K562 (cell line): Measurements from ENCODE around the gene MTA2. TPM values are rescaled to one million over a fixed set of nuclear protein-coding genes. Genes with fewer than 3 reads are reported as not detected.

Source experiments
- ARID2 ChIP-seq: fragments of 450-650 bp; IDR thresholded peaks from 2 replicates; pipeline ENCODE4 v1.6.1; 2017; ENCODE audit warnings: antibody characterized with exemption, mild to moderate bottlenecking
- CCNT2 ChIP-seq: IDR thresholded peaks from 2 replicates; pipeline ENCODE4 v1.6.1; 2011; ENCODE audit warnings: borderline replicate concordance, low read depth, mild to moderate bottlenecking, moderate library complexity, mixed read lengths, low read length; ENCODE audit not compliant: insufficient read length; ENCODE audit errors: extremely low read depth
- COPS2 ChIP-seq: fragments of 450-650 bp; conservative IDR thresholded peaks from 2 replicates; pipeline ENCODE4 v1.6.1; 2016; ENCODE audit warnings: mild to moderate bottlenecking, moderate library complexity
- DPF2 ChIP-seq: fragments of 450-650 bp; IDR thresholded peaks from 2 replicates; pipeline ENCODE4 v1.6.1; 2016
- GATAD2A ChIP-seq: fragments of 450-650 bp; IDR thresholded peaks from 2 replicates; pipeline ENCODE4 v1.6.1; 2017
- LARP7 ChIP-seq: fragments of 450-650 bp; IDR thresholded peaks from 2 replicates; pipeline ENCODE4 v1.6.1; 2016
- MTA3 ChIP-seq: fragments of 450-650 bp; formaldehyde crosslinking; IDR thresholded peaks from 2 replicates; pipeline ENCODE4 v1.6.1; 2017; ENCODE audit warnings: mild to moderate bottlenecking, borderline replicate concordance
- NR0B1 ChIP-seq: fragments of 450-650 bp; IDR thresholded peaks from one replicate; pipeline ENCODE4 v1.6.1; 2018; ENCODE audit warnings: mild to moderate bottlenecking, moderate library complexity; ENCODE audit not compliant: partially characterized antibody
- PCBP2 ChIP-seq: fragments of 200-400 bp; formaldehyde crosslinking; IDR thresholded peaks from 2 replicates; pipeline ENCODE4 v1.6.1; 2018; ENCODE audit warnings: low read length, low read depth, mild to moderate bottlenecking, moderate library complexity; ENCODE audit not compliant: poor library complexity, severe bottlenecking
- XRCC5 ChIP-seq: fragments of 200-400 bp; formaldehyde crosslinking; IDR thresholded peaks from 2 replicates; pipeline ENCODE4 v1.6.1; 2017; ENCODE audit warnings: low read depth, mild to moderate bottlenecking, low read length
- ZKSCAN1 ChIP-seq: fragments of 150-350 bp; IDR thresholded peaks from 2 replicates; pipeline ENCODE4 v1.6.1; 2016; ENCODE audit warnings: low read depth, low read length
- ZKSCAN3 ChIP-seq: fragments of 250-450 bp; sonication (Bioruptor Pico); IDR thresholded peaks from 2 replicates; pipeline ENCODE4 v1.4.0; 2020
- ZNF124 ChIP-seq: sonication (generic); formaldehyde crosslinking; IDR thresholded peaks from 2 replicates; pipeline ENCODE4 v1.8.1; 2022; ENCODE audit warnings: missing genetic modification reagents
- ZNF354B ChIP-seq: fragments of 250-450 bp; sonication (Bioruptor Pico); IDR thresholded peaks from 2 replicates; pipeline ENCODE4 v1.4.0; 2020
- ZNF699 ChIP-seq: fragments of 250-450 bp; sonication (Bioruptor Pico); IDR thresholded peaks from 2 replicates; pipeline ENCODE4 v1.8.0; 2021; ENCODE audit warnings: mild to moderate bottlenecking, moderate library complexity; ENCODE audit not compliant: insufficient replicate concordance
- ZNF766 ChIP-seq: fragments of 200-800 bp; sonication (Bioruptor generic); conservative IDR thresholded peaks from 2 replicates; pipeline ENCODE4 v1.6.1; 2016; ENCODE audit warnings: missing genetic modification characterization, missing compliant biosample characterization
- polyA plus RNA-seq, 8 experiments: library from polyadenylated mRNA; depleted of rRNA in 4 of 8; stranded (reverse) in 5 of 8; unstranded in 3 of 8; fragments of >200 nt; fragmentation: Nextera tagmentation in 2 of 8; fragmentation: Illumina TruSeq in 1 of 8; extraction: Ambion mirVana in 2 of 8; extraction: Trizol in 1 of 8; gene quantifications; 2 replicates each; pipeline versions ENCODE4 v1.2.1 to v1.2.3, GENCODE V29; 2011 to 2014; ENCODE audit warnings: inconsistent platforms in 1 of 8, missing spikeins in 1 of 8
- total RNA-seq, 7 experiments: library from RNA; depleted of rRNA in 6 of 7; stranded (reverse); fragments of >200 nt in 6 of 7; fragmentation: Illumina TruSeq in 2 of 7; extraction: Trizol in 2 of 7; gene quantifications; 2 replicates each; pipeline versions ENCODE4 v1.2.1 to v1.2.3, GENCODE V29; 2011 to 2021; ENCODE audit warnings: low replicate concordance in 1 of 7
- TF ChIP-seq, protein P1 (sequence below): fragments of 250-450 bp; sonication (Bioruptor Pico); IDR thresholded peaks from 2 replicates; pipeline ENCODE4 v1.4.0; 2020; ENCODE audit warnings: mild to moderate bottlenecking, moderate library complexity, borderline replicate concordance
- TF ChIP-seq, protein P2 (sequence below): fragments of 250-450 bp; sonication (Bioruptor Pico); IDR thresholded peaks from 2 replicates; pipeline ENCODE4 v1.8.0; 2022; ENCODE audit warnings: moderate library complexity, mild to moderate bottlenecking, inconsistent platforms
- TF ChIP-seq, protein P3 (sequence below): fragments of 450-650 bp; formaldehyde crosslinking; IDR thresholded peaks from 2 replicates; pipeline ENCODE4 v1.4.0; 2020; ENCODE audit warnings: mild to moderate bottlenecking, mixed read lengths
- TF ChIP-seq, protein P4 (sequence below): fragments of 250-450 bp; sonication (Bioruptor Pico); IDR thresholded peaks from 2 replicates; pipeline ENCODE4 v1.5.0; 2021

MTA2 gene
- total and polyA plus RNA-seq, 9 of the 15 experiments (the other 6 are each of a cell fraction or from before 2014, with no cell fraction given) = 6.2 to 220 (median 172) TPM

DNA sequence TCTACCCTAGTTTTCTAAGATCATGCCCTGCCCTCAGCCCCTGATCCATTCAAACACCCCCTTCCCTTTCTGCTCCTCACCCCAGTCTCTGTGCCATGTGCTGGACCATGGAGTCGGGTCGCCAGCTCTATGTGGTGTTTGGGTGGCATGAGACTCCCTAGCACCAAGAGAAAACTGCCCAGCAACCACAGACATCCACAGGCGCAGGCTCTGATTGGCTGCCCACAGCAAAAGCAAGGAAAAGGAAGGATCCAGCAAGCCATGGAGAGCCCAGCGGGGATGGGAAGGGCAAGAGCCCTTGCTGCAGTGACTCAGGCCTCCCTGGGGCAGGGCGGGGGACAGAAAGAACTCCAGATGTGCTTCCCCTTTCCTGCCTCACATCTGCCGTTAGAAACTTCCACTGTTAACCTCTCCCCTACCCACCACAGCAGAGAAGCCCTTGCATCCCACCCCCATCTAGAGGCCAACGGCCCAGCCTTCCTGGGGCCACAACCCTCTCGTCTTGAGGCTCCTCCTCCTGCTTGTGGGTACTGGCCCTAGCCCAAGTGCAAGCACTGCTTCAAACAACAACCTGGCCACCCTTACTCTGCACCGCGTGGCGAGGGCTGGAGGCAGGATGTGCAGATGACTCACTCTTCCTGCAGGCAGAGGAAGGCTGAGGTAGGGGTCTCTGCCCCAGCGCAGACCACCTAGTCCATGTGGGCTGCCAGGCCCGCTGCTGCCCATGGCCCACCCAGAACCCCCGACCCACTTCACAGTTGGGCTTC is 45.4 kb downstream of the MTA2 start (continued):
- TF ChIP-seq, protein P1, sequence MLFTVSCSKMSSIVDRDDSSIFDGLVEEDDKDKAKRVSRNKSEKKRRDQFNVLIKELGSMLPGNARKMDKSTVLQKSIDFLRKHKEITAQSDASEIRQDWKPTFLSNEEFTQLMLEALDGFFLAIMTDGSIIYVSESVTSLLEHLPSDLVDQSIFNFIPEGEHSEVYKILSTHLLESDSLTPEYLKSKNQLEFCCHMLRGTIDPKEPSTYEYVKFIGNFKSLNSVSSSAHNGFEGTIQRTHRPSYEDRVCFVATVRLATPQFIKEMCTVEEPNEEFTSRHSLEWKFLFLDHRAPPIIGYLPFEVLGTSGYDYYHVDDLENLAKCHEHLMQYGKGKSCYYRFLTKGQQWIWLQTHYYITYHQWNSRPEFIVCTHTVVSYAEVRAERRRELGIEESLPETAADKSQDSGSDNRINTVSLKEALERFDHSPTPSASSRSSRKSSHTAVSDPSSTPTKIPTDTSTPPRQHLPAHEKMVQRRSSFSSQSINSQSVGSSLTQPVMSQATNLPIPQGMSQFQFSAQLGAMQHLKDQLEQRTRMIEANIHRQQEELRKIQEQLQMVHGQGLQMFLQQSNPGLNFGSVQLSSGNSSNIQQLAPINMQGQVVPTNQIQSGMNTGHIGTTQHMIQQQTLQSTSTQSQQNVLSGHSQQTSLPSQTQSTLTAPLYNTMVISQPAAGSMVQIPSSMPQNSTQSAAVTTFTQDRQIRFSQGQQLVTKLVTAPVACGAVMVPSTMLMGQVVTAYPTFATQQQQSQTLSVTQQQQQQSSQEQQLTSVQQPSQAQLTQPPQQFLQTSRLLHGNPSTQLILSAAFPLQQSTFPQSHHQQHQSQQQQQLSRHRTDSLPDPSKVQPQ (CRISPR knock-in tag) = no peak
- TF ChIP-seq ZNF766 (CRISPR knock-in tag) (no peak), NR0B1 (no peak), ZNF699 (CRISPR knock-in tag) (no peak), PCBP2 (no peak), MTA3 (no peak; the same call in 1 of the 2 replicates), ZKSCAN3 (CRISPR knock-in tag) (no peak), ARID2 (no peak), LARP7 (no peak), DPF2 (0 out of 2 replicates have a peak, but pooled peaks have one; percentile 9), XRCC5 (no peak; the same call in 1 of the 2 replicates), ZNF354B (CRISPR knock-in tag) (no peak), CCNT2 (peak; percentile 19), ZNF124 (CRISPR knock-in tag) (no peak), ZKSCAN1 (no peak), GATAD2A (no peak), COPS2 (no peak)
- TF ChIP-seq, protein P2, sequence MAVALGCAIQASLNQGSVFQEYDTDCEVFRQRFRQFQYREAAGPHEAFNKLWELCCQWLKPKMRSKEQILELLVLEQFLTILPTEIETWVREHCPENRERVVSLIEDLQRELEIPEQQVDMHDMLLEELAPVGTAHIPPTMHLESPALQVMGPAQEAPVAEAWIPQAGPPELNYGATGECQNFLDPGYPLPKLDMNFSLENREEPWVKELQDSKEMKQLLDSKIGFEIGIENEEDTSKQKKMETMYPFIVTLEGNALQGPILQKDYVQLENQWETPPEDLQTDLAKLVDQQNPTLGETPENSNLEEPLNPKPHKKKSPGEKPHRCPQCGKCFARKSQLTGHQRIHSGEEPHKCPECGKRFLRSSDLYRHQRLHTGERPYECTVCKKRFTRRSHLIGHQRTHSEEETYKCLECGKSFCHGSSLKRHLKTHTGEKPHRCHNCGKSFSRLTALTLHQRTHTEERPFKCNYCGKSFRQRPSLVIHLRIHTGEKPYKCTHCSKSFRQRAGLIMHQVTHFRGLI = no peak
- TF ChIP-seq, protein P3, sequence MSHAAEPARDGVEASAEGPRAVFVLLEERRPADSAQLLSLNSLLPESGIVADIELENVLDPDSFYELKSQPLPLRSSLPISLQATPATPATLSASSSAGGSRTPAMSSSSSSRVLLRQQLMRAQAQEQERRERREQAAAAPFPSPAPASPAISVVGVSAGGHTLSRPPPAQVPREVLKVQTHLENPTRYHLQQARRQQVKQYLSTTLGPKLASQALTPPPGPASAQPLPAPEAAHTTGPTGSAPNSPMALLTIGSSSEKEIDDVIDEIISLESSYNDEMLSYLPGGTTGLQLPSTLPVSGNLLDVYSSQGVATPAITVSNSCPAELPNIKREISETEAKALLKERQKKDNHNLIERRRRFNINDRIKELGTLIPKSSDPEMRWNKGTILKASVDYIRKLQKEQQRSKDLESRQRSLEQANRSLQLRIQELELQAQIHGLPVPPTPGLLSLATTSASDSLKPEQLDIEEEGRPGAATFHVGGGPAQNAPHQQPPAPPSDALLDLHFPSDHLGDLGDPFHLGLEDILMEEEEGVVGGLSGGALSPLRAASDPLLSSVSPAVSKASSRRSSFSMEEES (CRISPR knock-in tag) = no peak
- TF ChIP-seq, protein P4, sequence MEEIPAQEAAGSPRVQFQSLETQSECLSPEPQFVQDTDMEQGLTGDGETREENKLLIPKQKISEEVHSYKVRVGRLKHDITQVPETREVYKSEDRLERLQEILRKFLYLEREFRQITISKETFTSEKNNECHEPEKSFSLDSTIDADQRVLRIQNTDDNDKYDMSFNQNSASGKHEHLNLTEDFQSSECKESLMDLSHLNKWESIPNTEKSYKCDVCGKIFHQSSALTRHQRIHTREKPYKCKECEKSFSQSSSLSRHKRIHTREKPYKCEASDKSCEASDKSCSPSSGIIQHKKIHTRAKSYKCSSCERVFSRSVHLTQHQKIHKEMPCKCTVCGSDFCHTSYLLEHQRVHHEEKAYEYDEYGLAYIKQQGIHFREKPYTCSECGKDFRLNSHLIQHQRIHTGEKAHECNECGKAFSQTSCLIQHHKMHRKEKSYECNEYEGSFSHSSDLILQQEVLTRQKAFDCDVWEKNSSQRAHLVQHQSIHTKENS (CRISPR knock-in tag) = no peak
